Left lung (tissue), 10 donors: Measurements from ENCODE around the gene ARHGEF26. TPM values are rescaled to one million over a fixed set of nuclear protein-coding genes. Genes with fewer than 3 reads are reported as not detected.

ENCODE experiments used
- ATAC-seq: fragments of 200-7000 bp; cut with Tn5 transposase; one replicate; pipeline ENCODE4 v1.9.1; 2020; ENCODE audit warnings: moderate library complexity
- DNase-seq, 4 donors: peaks; one replicate each; pipeline ENCODE4 v3.0.0-alpha.2; 2013 to 2020
- H3K27ac ChIP-seq, 2 donors: fragments of 200-600 bp; sonication (generic) in 1 of 2; one replicate each; pipeline versions ENCODE4 v1.5.0 to v1.8.0; 2020 to 2021
- H3K27me3 ChIP-seq, 2 donors: fragments of 200-600 bp; sonication (generic) in 1 of 2; one replicate each; pipeline versions ENCODE4 v1.5.0 to v1.8.0; 2020 to 2021
- H3K36me3 ChIP-seq, 2 donors: fragments of 200-600 bp; sonication (generic) in 1 of 2; one replicate each; pipeline versions ENCODE4 v1.5.0 to v1.8.0; 2020 to 2021
- H3K4me1 ChIP-seq, 2 donors: fragments of 200-600 bp; one replicate each; pipeline ENCODE4 v1.8.0; 2021
- H3K4me3 ChIP-seq, 2 donors: fragments of 200-600 bp; sonication (generic) in 1 of 2; one replicate each; pipeline versions ENCODE4 v1.5.0 to v1.8.0; 2020 to 2021; ENCODE audit warnings: mild to moderate bottlenecking in 1 of 2
- H3K9me3 ChIP-seq, 2 donors: fragments of 200-600 bp; sonication (generic) in 1 of 2; one replicate each; pipeline versions ENCODE4 v1.5.0 to v1.8.0; 2020 to 2021
- CTCF ChIP-seq, 2 donors: fragments of 200-600 bp; sonication (generic) in 1 of 2; IDR thresholded peaks; one replicate each; pipeline versions ENCODE4 v1.5.0 to v1.8.0; 2021; ENCODE audit warnings: antibody characterized with exemption in 2 of 2
- intact Hi-C, 2 donors: fragments of 100-400 bp; cut with DNase I; formaldehyde crosslinking; loops; one replicate each; pipeline versions ENCODE4 v1.11.2 to v1.14.2; 2022
- polyA plus RNA-seq, 6 donors: library from polyadenylated mRNA; unstranded; fragments of 120-200 nt; gene quantifications; one replicate each; pipeline ENCODE4 v1.2.1, GENCODE V29; 2013; ENCODE audit not compliant: insufficient read length in 6 of 6
- total RNA-seq, 2 donors: library from RNA; stranded (reverse); fragmentation: NEBNext Ultra II Directional; extraction: Animal tissue kit (Norgen Biotek cat#: 25700); gene quantifications; one replicate each; pipeline ENCODE4 v1.2.1, GENCODE V29; 2021
- donor health status: DM: no; HTN: yes; CAD: no.
- donor health status: DM: no; HTN: no; CAD: no.

Gene ARHGEF26
- total and polyA plus RNA-seq, 8 donors: 25.2 to 58.8 (median 30.0) TPM

- Histone ChIP-seq H3K36me3 (peaks cover 0 to 84% of the 10 kb centered on the region in 2 donors), H3K4me3 (no peak overlapping the region), H3K4me1 (no peaks in the 10 kb centered on the region), H3K27me3 (no peaks in the 10 kb centered on the region), H3K27ac (no peak overlapping the region), H3K9me3 (no peaks in the 10 kb centered on the region)
- TF ChIP-seq CTCF (IDR thresholded peaks at IDR 0.05): no peak
- DNase-seq (no peak), ATAC-seq (no peak)
- intact Hi-C loops: no loop called here
Observed at GRCh38 chr3:154307363-154307762, 186.2 kb downstream of the ARHGEF26 start.

Other genes with a start within 250 kb of the ARHGEF26 start
- gene DHX36, start 203.1 kb downstream of the ARHGEF26 start, total RNA-seq: 10 to 100 TPM; 52.6 to 68.1 TPM
- gene DHX36, start 203.1 kb downstream of the ARHGEF26 start, polyA plus RNA-seq: 10 to 100 TPM; 69.9 to 97.1 (median 79.3) TPM